HL-60/S4 treated with retinoic acid at 250 ng/mL for 4 days and 3 days (cell line): ENCODE measurements around the gene MUC3A.

Source experiments
- in situ Hi-C: fragments of 300-500 bp; cut with MboI; formaldehyde crosslinking; loops from 2 replicates; pipeline ENCODE4 v1.7.0; 2022; ENCODE audit warnings: low sequenced_read_pairs

Gene MUC3A

GRCh38 chr7:100943693-100944092 lies 5.6 kb upstream of the MUC3A start:
- in situ Hi-C loops = no loop called here

- in situ Hi-C loops = no loop called here
Observed at GRCh38 chr7:100944138-100944537, 5.2 kb upstream of the MUC3A start.

- in situ Hi-C loops = no loop called here
Observed at GRCh38 chr7:100946111-100946510, 3.2 kb upstream of the MUC3A start.

DNA sequence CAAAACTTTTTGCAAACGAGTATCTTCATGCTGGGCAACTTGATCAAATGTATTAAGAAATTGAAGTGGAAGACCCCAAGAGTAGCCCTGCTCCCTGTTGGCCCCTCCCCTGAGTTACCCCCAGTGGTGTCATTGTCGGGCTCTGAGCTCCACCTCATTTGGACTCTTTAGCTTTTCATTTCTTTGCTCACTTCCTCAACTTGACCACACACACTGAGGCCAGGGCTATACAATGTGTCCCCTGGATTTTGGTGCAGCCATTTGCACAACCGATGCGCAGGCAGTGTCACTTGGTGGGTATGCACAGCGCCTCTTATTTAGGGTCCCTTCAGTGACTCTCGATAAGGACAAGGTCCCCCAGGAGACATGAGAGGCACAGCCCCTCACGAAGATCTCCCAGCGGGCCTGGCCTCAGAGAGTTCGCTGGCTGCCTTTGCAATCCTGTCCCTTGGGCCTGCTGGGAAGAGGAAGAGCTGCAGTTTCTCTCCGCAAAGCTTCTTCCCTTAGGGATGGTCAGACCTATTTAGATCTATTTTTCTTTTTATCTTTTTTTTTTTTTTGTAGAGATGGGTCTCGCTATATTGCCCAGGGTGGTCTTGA lies 2.5 kb upstream of the MUC3A start:
- in situ Hi-C loops = no loop called here

GRCh38 chr7:100947792-100948191 lies 1.5 kb upstream of the MUC3A start:
- in situ Hi-C loops = no loop called here

- in situ Hi-C loops = no loop called here
Observed at GRCh38 chr7:100949933-100950443, 654 bp downstream of the MUC3A start.

- in situ Hi-C loops = no loop called here
Observed at GRCh38 chr7:100951172-100951571, 1.8 kb downstream of the MUC3A start.

GRCh38 chr7:100951888-100952560 lies 2.7 kb downstream of the MUC3A start:
- in situ Hi-C loops = no loop called here

DNA sequence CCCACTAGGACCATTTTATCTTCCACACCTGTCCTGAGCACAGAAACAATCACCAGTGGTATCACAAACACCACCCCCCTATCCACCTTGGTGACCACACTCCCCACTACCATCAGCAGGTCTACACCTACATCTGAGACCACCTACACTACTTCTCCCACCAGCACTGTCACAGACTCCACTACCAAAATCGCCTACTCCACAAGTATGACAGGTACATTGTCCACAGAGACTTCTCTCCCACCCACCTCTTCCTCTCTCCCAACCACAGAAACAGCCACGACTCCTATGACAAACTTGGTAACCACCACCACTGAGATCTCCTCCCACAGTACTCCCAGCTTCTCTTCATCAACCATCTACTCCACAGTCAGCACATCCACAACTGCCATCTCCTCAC lies 3.3 kb downstream of the MUC3A start:
- in situ Hi-C loops = no loop called here

GRCh38 chr7:100957832-100958421 lies 8.6 kb downstream of the MUC3A start:
- in situ Hi-C loops = no loop called here

GRCh38 chr7:100959894-100960293 lies 10.6 kb downstream of the MUC3A start:
- in situ Hi-C loops = no loop called here

DNA sequence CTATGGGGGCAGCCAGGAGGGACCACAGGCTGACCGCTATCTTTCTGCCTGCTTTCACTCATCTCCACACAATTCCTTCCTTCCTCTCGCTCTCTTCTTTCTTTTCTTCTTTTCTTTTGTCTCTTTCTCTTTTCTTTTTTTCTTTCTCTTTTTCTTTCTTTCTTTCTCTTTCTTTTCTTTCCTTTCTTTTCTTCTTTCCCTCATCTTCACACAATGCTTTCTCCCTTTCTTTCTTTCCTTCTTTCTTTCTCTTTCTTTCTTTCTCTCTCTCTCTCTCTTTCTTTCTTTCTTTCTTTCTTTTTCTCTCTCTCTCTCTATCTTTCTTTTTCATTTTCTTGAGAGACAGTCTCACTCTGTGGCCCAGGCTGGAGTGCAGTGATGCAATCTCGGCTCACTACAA lies 13.2 kb downstream of the MUC3A start:
- in situ Hi-C loops = no loop called here

GRCh38 chr7:100963386-100963785 lies 14.1 kb downstream of the MUC3A start:
- in situ Hi-C loops = no loop called here

- in situ Hi-C loops = no loop called here
Observed at GRCh38 chr7:100963874-100964273, 14.5 kb downstream of the MUC3A start.

- in situ Hi-C loops = no loop called here
Observed at GRCh38 chr7:100964630-100965029, 15.3 kb downstream of the MUC3A start.

DNA sequence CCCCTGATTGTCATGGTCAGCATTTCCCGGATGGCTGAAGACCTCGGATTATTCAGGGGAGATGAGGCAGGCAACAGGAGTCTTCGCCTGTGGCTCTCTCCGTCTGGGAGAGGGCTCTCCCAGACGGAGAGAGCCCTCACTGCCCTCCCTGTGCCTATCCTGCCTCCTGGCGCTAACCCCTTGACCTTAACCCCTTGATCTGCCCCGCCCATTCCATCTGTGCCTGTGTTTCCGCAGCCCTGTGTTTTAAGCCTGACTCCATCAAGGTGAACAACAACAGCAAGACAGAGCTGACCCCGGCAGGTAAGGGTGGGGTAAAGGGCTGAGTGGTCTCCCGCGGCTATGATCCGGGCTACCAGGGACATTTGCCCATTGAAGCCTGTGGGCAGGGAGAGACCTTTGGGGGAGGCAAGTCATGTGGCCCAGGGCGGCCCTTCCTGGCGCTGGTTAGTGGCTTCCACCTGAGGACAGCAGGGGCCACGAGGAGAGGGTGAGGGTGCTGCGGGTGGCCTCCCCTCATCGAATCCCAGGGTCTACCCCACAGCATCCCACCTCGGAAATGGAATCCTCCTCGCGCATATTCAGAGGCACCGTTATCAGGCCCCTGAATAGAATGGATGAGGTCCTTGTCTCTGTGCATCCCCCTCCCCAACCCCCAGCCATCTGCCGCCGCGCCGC lies 15.8 kb downstream of the MUC3A start:
- in situ Hi-C loops = no loop called here

GRCh38 chr7:100965723-100966541 lies 16.6 kb downstream of the MUC3A start:
- in situ Hi-C loops = no loop called here

- in situ Hi-C loops = no loop called here
Observed at GRCh38 chr7:100966542-100967291, 17.4 kb downstream of the MUC3A start.

GRCh38 chr7:100967292-100967863 lies 18.0 kb downstream of the MUC3A start:
- in situ Hi-C loops = no loop called here

- in situ Hi-C loops = no loop called here
Observed at GRCh38 chr7:100968031-100968430, 18.7 kb downstream of the MUC3A start.
